Effector memory CD4-positive, alpha-beta T cell (primary cell): ENCODE measurements around the gene P2RX2.

ENCODE experiments used
- DNase-seq, 3 donors: peaks; one replicate each; pipeline ENCODE4 v3.0.0-alpha.2; 2020
- H3K27ac ChIP-seq: 2 replicates; pipeline ENCODE4 v1.7.0; 2013; ENCODE audit warnings: mild to moderate bottlenecking, low read length, moderate library complexity; ENCODE audit not compliant: insufficient read depth, poor library complexity, severe bottlenecking
- H3K27me3 ChIP-seq: replicated peaks from 2 replicates; pipeline ENCODE4 v1.7.0; 2013; ENCODE audit warnings: mild to moderate bottlenecking, low read length; ENCODE audit not compliant: insufficient read depth, control insufficient read depth, poor library complexity, severe bottlenecking
- H3K36me3 ChIP-seq: 2 replicates; pipeline ENCODE4 v1.7.0; 2013; ENCODE audit warnings: mild to moderate bottlenecking, low read length, moderate library complexity; ENCODE audit not compliant: control insufficient read depth, insufficient read depth
- H3K4me1 ChIP-seq: 2 replicates; pipeline ENCODE4 v1.7.0; 2013; ENCODE audit warnings: low read length, mild to moderate bottlenecking; ENCODE audit not compliant: control insufficient read depth, insufficient read depth, poor library complexity, severe bottlenecking
- H3K4me3 ChIP-seq: 2 replicates; pipeline ENCODE4 v1.7.0; 2013; ENCODE audit warnings: low read length, low read depth, mild to moderate bottlenecking; ENCODE audit not compliant: insufficient read depth, poor library complexity, severe bottlenecking
- H3K9me3 ChIP-seq: 2 replicates; pipeline ENCODE4 v1.7.0; 2013; ENCODE audit warnings: mild to moderate bottlenecking, low read length, moderate library complexity; ENCODE audit not compliant: control insufficient read depth

Gene P2RX2

GRCh38 chr12:132600048-132601032 lies 18.2 kb upstream of the P2RX2 start:
- no peaks in the 10 kb centered on the region for H3K27me3 ChIP-seq
- DNase-seq: peak in 1 of 3 donors; percentile 11
- no peaks in the 10 kb centered on the region for H3K36me3 ChIP-seq
- no peaks in the 10 kb centered on the region for H3K9me3 ChIP-seq
- peaks cover 22% of the 10 kb centered on the region for H3K4me1 ChIP-seq
- H3K27ac ChIP-seq: no peak overlapping the region
- peak overlapping the region; percentile 35 for H3K4me3 ChIP-seq

- no peak overlapping the region for H3K4me3 ChIP-seq
- no peaks in the 10 kb centered on the region for H3K9me3 ChIP-seq
- H3K27me3 ChIP-seq: no peaks in the 10 kb centered on the region
- no peaks in the 10 kb centered on the region for H3K36me3 ChIP-seq
- peaks cover 22% of the 10 kb centered on the region for H3K4me1 ChIP-seq
- H3K27ac ChIP-seq: no peak overlapping the region
- DNase-seq: no peak
These were observed 17.2 kb upstream of the P2RX2 start for GRCh38 chr12:132601171-132601883.

GRCh38 chr12:132602572-132603239 lies 15.9 kb upstream of the P2RX2 start:
- H3K27me3 ChIP-seq: no peaks in the 10 kb centered on the region
- H3K4me3 ChIP-seq: no peak overlapping the region
- no peaks in the 10 kb centered on the region for H3K36me3 ChIP-seq
- H3K27ac ChIP-seq: no peak overlapping the region
- DNase-seq: no peak
- H3K9me3 ChIP-seq: no peaks in the 10 kb centered on the region
- peaks cover 18% of the 10 kb centered on the region for H3K4me1 ChIP-seq

GRCh38 chr12:132603240-132604150 lies 15.1 kb upstream of the P2RX2 start:
- no peaks in the 10 kb centered on the region for H3K27me3 ChIP-seq
- no peak overlapping the region for H3K27ac ChIP-seq
- no peaks in the 10 kb centered on the region for H3K9me3 ChIP-seq
- H3K4me1 ChIP-seq: peaks cover 16% of the 10 kb centered on the region
- no peaks in the 10 kb centered on the region for H3K36me3 ChIP-seq
- no peak overlapping the region for H3K4me3 ChIP-seq
- DNase-seq: no peak

GRCh38 chr12:132604151-132604618 lies 14.4 kb upstream of the P2RX2 start:
- Histone ChIP-seq H3K4me3 (no peak overlapping the region), H3K27me3 (peaks cover 4% of the 10 kb centered on the region), H3K9me3 (no peaks in the 10 kb centered on the region), H3K4me1 (peaks cover 14% of the 10 kb centered on the region), H3K36me3 (no peaks in the 10 kb centered on the region), H3K27ac (no peak overlapping the region)
- no peak for DNase-seq

GRCh38 chr12:132604668-132605441 lies 13.7 kb upstream of the P2RX2 start:
- peaks cover 14% of the 10 kb centered on the region for H3K4me1 ChIP-seq
- no peak for DNase-seq
- peaks cover 8% of the 10 kb centered on the region for H3K27me3 ChIP-seq
- no peak overlapping the region for H3K4me3 ChIP-seq
- H3K27ac ChIP-seq: no peak overlapping the region
- no peaks in the 10 kb centered on the region for H3K9me3 ChIP-seq
- no peaks in the 10 kb centered on the region for H3K36me3 ChIP-seq

- H3K36me3 ChIP-seq: no peaks in the 10 kb centered on the region
- H3K27me3 ChIP-seq: peaks cover 18% of the 10 kb centered on the region
- H3K9me3 ChIP-seq: no peaks in the 10 kb centered on the region
- H3K27ac ChIP-seq: no peak overlapping the region
- DNase-seq: no peak
- peaks cover 3% of the 10 kb centered on the region for H3K4me1 ChIP-seq
- no peak overlapping the region for H3K4me3 ChIP-seq
These were observed 12.7 kb upstream of the P2RX2 start for GRCh38 chr12:132605892-132606291.

GRCh38 chr12:132606466-132606865 lies 12.1 kb upstream of the P2RX2 start:
- Histone ChIP-seq H3K4me3 (no peak overlapping the region), H3K27ac (no peak overlapping the region), H3K4me1 (no peaks in the 10 kb centered on the region), H3K9me3 (no peaks in the 10 kb centered on the region), H3K27me3 (peaks cover 19% of the 10 kb centered on the region), H3K36me3 (no peaks in the 10 kb centered on the region)
- no peak for DNase-seq
